HG03025 (cell line): ENCODE measurements around the gene SYVN1.

Source experiments
- ATAC-seq: cut with Tn5 transposase; IDR thresholded peaks from one replicate; pipeline ENCODE4 v1.9.1; 2021; ENCODE audit warnings: mild to moderate bottlenecking, moderate library complexity; ENCODE audit not compliant: unreplicated experiment, low FRiP score

SYVN1 gene

DNA sequence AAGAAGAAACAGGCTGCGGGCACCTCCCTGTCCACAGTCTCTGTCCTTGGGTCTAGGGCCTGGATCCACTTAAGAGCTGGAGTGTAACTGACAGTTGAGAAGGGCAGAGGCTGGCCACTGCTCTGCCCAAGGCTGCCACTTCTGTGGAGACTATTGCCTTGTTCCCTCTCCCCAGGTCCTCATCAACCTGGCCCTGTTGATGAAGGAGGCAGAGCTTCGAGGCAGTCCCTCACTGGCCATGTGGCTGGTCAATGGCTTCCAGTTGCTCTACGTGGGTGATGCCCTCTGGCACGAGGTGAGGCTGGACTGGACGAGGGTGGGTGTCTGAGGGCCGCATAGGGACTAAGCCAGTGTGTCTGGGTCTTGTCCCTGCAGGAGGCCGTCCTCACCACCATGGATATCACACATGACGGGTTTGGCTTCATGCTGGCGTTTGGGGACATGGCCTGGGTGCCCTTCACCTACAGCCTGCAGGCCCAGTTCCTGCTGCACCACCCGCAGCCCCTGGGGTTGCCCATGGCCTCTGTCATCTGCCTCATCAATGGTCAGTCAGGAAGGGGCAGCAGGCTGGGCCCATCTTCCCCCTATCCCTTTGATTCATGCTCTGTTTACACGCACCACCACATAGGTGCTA lies 19.7 kb downstream of the SYVN1 start:
- no peak for ATAC-seq

DNA sequence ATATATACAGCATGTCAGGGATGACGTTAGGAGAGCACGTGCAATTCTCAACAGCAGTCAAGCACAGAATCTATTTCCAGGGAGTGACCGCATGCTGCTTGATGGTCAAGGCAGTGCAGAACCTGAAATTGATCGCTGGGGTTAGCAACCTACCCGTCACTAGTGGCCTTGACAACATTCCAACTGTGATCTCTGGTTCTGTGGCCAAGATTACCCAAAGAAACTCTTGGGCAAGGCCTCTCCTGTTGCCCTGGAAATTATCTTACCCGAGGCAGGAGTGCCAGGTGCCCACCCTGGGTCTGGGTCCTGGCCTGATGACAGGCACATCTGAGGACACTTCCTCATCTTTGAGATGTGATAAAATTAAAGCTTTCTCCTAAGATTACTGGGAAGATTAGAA lies 20.5 kb downstream of the SYVN1 start:
- no peak for ATAC-seq

DNA sequence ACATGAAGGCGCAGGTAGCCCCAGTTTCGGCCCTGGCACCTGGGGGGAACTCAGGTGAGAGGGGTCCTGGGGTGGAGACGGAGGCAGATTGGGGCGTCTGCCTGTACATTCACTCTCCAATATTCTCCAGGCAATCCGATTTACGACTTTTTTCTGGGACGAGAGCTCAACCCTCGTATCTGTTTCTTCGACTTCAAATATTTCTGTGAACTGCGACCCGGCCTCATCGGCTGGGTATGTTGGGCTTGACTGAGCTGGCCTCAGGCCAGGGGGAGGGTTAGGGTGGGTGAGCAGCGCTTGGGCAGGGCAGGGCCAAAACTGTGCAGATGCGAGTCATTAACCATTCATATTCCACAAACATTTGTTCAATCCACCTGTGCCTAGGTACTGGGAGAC lies 21.0 kb downstream of the SYVN1 start:
- ATAC-seq: no peak

DNA sequence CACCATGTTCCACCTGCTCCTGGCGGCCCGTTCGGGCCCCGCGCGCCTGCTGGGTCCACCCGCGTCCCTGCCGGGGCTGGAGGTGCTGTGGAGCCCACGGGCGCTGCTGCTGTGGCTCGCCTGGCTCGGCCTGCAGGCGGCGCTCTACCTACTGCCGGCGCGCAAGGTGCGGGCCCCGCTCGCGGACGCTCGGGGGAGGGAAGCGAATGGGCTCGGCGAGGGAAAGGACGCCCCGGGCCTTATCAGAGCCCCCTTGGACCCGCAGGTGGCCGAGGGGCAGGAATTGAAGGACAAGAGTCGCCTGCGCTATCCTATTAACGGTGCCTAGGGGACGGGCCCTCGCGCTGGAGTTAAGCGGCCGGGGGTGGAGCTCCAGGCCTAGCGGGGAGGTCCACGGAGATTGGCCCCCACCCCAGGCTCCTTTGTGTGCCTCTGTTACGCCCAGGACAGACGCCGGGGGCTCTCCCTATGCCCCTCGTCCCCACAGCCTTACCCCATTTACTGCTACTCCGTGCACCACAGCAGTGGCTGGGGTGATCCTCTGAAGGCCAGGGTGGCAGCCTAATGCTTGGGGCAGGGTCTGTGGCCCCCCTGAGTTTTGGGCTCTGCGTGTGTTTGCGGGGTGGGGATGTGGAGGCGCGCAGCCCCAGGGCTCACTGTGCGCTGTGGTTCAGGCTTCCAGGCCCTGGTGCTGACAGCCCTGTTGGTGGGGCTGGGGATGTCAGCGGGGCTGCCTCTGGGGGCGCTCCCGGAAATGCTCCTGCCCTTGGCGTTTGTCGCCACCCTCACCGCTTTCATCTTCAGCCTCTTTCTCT lies 21.6 kb downstream of the SYVN1 start:
- no peak for ATAC-seq

GRCh38 chr11:65111744-65112545 lies 22.4 kb downstream of the SYVN1 start, which contains the start of gene TM7SF2:
Gene TM7SF2, plus strand, starts transcription at chr11:65111872. Its CDS starts 144 bp downstream, at chr11:65112016.
- ATAC-seq: peak; percentile 59

GRCh38 chr11:65111159-65111743 lies 23.1 kb downstream of the SYVN1 start:
- no peak for ATAC-seq

DNA sequence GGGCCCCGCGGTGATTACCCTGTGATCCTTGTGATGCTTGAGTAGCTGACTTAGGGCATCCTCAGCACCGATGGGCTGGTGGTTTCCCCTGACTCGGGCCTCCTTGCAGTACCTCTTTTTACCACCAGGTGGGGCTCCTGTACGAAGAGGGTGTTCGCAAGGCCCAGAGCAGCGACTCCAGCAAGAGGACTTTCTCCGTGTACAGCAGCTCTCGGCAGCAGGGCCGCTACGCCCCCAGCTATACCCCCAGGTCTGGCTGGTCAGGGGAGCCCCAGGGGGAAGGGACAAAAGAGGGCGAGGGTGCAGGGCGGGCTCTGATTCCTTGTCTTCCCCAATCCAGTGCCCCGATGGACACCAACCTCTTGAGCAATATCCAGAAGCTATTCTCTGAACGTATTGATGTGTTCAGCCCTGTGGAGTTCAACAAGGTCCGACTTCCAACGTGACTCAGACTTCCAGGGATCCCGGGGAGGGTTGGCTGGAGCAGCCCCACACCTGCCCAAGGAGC lies 23.9 kb downstream of the SYVN1 start:
- no peak for ATAC-seq

- no peak for ATAC-seq
These were observed 24.8 kb downstream of the SYVN1 start for GRCh38 chr11:65109231-65110198.

DNA sequence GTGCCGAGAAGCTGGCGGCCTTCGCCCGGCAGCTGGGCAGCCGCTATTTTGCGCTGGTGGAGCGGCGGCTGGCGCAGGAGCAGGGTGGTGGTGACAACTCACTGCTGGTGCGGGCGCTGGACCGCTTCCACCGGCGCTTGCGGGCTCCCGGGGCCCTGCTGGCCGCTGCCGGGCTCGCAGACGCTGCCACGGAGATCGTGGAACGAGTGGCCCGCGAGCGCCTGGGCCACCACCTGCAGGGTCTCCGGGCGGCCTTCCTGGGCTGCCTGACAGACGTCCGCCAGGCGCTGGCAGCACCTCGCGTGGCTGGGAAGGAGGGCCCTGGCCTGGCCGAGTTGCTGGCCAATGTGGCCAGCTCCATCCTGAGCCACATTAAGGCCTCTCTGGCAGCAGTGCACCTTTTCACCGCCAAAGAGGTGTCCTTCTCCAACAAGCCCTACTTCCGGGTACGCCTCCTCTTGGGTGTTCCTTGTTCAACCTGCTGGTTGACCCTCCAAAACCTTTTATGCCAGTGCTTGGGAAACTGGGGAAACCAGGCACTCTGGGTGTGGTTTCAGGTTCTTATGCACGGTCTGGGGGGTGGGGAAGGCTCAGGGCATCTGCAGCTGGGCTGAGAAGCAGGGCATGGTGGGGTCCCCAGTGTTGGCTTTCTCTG lies 25.7 kb downstream of the SYVN1 start:
- ATAC-seq: no peak

DNA sequence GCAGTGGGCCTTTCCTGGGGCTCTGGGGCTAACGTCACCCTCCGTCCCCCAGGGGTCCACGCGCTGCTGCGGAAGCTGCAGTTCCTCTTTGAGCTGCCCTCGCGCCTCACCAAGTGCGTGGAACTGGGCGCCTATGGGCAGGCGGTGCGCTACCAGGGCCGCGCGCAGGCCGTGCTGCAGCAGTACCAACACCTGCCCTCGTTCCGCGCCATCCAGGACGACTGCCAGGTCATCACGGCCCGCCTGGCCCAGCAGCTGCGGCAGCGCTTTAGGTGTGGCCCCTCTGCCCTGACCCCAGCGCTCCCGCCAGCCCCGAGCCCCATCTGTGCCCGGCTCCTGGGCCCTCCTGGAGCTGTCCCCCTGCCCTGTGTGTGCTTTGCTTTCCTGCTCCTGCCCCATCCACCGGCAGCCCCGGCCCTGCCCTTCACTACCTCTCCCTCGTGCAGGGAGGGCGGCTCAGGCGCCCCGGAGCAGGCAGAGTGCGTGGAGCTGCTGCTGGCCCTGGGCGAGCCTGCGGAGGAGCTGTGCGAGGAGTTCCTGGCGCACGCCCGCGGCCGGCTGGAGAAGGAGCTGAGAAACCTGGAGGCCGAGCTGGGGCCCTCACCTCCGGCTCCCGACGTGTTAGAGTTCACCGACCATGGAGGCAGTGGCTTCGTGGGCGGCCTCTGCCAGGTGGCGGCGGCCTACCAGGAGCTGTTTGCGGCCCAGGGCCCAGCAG lies 26.4 kb downstream of the SYVN1 start:
- ATAC-seq: no peak

- ATAC-seq: no peak
These were observed 27.2 kb downstream of the SYVN1 start for GRCh38 chr11:65107078-65107477.

- no peak for ATAC-seq
These were observed 29.7 kb downstream of the SYVN1 start for GRCh38 chr11:65104628-65105027.

- no peak for ATAC-seq
These were observed 30.8 kb downstream of the SYVN1 start for GRCh38 chr11:65103476-65103875.

DNA sequence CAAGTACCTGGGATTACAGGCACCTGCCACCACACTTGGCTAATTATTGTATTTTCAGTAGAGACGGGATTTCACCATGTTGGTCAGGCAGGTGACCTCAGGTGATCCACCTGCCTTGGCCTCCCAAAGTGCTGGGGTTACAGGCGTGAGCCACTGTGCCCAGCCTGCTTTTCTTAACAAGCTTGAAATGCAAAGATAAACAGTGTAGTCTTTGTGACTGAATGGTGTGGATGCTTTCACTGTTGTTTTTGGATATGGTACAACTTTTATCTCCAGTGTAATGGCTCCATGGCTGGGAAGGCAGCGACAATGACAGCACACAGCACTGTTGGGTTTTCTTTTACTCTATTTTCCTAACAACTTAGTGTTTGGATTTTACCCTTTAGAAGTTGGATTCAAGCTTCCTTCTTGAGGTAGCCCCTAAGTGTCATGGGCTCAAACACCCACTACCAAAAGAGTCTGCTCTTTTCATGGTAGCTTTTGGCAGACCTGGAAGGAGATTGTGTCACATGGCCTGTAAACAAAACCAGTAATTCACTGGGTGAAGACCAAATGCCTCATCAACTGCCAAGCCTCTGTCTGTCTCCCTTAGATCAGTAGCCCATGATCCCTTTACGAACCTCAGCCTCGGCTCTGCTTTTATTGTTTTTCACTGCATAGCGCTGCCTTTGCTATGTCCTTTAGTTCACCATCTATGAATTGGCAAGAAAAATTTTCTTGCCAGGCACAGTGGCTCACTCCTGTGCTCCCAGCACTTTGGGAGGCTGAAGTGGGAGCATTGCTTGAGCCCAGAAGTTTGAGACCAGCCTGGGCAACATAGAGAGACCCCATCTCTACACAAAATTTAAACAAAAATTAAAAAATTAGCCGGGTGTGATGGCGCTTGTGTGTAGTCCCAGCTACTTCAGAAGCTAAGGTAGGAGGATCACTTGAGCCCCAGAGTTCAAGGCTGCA lies 31.9 kb downstream of the SYVN1 start:
- no peak for ATAC-seq

DNA sequence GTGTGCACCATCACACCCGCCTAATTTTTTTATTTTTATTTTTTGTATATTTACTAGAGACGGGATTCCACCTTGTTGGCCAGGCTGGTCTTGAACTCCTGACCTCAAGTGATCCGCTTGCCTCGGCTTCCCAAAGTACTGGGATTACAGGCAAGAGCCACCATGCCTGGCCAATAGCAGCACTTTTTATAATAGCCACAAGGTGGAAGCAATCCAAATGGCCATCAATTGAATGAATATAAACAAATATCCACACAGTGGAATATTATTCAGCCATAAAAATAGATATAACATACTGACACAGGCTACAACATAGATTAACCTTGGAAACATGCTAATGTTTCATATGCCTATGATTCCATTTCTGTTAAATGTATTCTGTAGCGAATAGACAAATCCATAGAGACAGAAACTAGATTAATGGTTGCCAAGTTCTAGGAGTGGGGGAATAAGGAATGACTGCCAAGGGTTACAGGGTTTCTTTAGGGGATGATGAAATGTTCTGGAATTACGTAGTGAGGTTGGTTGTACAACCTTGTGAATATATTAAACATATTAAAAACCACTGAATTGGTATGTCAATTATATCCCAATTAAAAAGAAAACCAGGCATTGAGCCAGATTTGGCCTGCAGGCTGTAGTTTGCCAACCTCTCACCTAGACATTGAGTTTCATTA lies 33.5 kb downstream of the SYVN1 start:
- no peak for ATAC-seq

DNA sequence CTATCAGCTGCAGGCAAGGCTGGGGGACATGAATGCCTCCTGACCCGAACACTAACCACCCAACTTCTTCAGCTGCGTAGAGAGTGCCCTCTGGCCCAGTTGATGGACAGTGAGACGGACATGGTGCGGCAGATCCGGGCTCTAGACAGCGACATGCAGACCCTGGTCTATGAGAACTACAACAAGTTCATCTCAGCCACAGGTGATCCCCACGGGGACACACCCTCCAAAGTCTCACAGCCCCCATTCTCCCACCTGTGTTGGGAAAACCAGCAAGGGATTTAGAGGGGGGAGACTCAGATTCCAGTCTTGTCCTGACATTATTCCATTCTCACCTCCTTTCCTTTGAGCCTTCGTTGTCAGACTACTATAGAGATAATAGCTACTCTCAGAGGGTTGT lies 37.4 kb downstream of the SYVN1 start:
- no peak for ATAC-seq
